Psoas muscle (tissue), 8 donors: ENCODE results near the gene IFT81. TPM values are rescaled to one million over a fixed set of nuclear protein-coding genes. Genes with fewer than 3 reads are reported as not detected.
"Not testable (repeated sequence)": the region's sequence is repeated elsewhere in the genome, so short reads cannot be mapped to it uniquely, and the experiment has no call there.

ENCODE experiments used
- ATAC-seq, 4 donors: fragments of 200-7000 bp; cut with Tn5 transposase; one replicate each; pipeline ENCODE4 v1.9.1; 2020; ENCODE audit warnings: moderate library complexity in 3 of 4, mild to moderate bottlenecking in 2 of 4
- DNase-seq, 2 donors: peaks; one replicate each; pipeline ENCODE4 v3.0.0-alpha.2; 2020
- H3K27ac ChIP-seq: fragments of 200-600 bp; one replicate; pipeline ENCODE4 v1.8.0; 2022
- H3K27me3 ChIP-seq, 3 donors: fragments of 200-600 bp in 1 of 3; one replicate each; pipeline versions ENCODE4 v1.6.1 to v1.8.0; 2013 to 2022; ENCODE audit warnings: low read length in 2 of 3, mild to moderate bottlenecking in 2 of 3, moderate library complexity in 1 of 3; ENCODE audit not compliant: insufficient read depth in 3 of 3
- H3K36me3 ChIP-seq, 2 donors: fragments of 200-600 bp in 1 of 2; one replicate each; pipeline versions ENCODE4 v1.6.1 to v1.8.0; 2013 to 2022; ENCODE audit warnings: low read depth in 1 of 2, mild to moderate bottlenecking in 1 of 2, moderate library complexity in 1 of 2; ENCODE audit not compliant: insufficient read depth in 1 of 2
- H3K4me1 ChIP-seq: fragments of 200-600 bp; one replicate; pipeline ENCODE4 v1.8.0; 2022
- H3K4me3 ChIP-seq: fragments of 200-600 bp; one replicate; pipeline ENCODE4 v1.8.0; 2022; ENCODE audit warnings: mild to moderate bottlenecking
- H3K9me3 ChIP-seq: fragments of 200-600 bp; one replicate; pipeline ENCODE4 v1.8.0; 2022
- WGBS, 3 donors: extraction: QIAGEN DNeasy Blood & Tissue Kit; methylation state at CpG; one replicate each; pipeline versions ENCODE4 v1.1.6 to v1.1.7; 2013; 5-methylcytosine and 5-hydroxymethylcytosine counted together
- intact Hi-C, 2 donors: fragments of 100-400 bp; cut with DNase I; formaldehyde crosslinking; loops; one replicate each; pipeline versions ENCODE4 v1.11.0 to v1.14.2; 2022
- polyA plus RNA-seq, 3 donors: library from polyadenylated mRNA; stranded (reverse); fragments of 200-250 nt; gene quantifications; one replicate each; pipeline ENCODE4 v1.2.3, GENCODE V29; 2013
- total RNA-seq, 4 donors: library from RNA; stranded (reverse); fragmentation: NEBNext Ultra II Directional in 2 of 4; extraction: Animal tissue kit (Norgen Biotek cat#: 25700) in 2 of 4; gene quantifications; one replicate each; pipeline versions ENCODE4 v1.2.1 to v1.2.4, GENCODE V29; 2021 to 2023
- TF ChIP-seq, protein P1 (sequence below): fragments of 200-600 bp; IDR thresholded peaks from one replicate; pipeline ENCODE4 v1.8.0; 2022; ENCODE audit warnings: antibody characterized with exemption
- donor health status: healthy with polysubstance abuse.
- donor health status: DM: no; HTN: no; CAD: no; lungs with moderate emphysema.
- donor health status: Bipolar disorder and iron deficiency.
- donor health status: healthy.
- donor health status: DM: yes; HTN: yes; CAD: no.
- donor health status: DM: no; HTN: no; CAD: no.
- donor health status: DM: no; HTN: no; CAD: no.
- donor health status: DM: yes; HTN: yes; CAD: no.

Gene IFT81
- total and polyA plus RNA-seq, 7 donors: 2.5 to 9.6 (median 4.9) TPM

DNA sequence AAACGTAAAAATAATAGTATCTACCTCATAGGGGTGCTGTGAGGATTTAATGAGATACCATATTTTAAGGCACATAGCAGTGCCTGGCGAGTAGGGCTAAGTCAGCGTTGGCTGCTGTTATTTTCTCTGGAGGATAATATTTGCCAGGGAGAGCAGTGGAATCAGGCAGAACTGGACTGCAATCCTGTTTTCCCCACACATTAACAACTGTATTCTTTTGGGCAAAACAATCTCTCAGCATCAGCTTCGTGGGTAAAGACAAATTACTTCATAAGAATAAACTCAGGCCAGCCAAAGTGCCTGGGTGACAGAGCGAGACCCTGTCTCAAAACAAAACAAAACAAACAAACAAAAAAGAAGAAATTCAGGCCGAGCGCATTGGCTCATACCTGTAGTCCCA is 127.2 kb downstream of the IFT81 start:
- intact Hi-C loops: no loop called here
- TF ChIP-seq, protein P1, sequence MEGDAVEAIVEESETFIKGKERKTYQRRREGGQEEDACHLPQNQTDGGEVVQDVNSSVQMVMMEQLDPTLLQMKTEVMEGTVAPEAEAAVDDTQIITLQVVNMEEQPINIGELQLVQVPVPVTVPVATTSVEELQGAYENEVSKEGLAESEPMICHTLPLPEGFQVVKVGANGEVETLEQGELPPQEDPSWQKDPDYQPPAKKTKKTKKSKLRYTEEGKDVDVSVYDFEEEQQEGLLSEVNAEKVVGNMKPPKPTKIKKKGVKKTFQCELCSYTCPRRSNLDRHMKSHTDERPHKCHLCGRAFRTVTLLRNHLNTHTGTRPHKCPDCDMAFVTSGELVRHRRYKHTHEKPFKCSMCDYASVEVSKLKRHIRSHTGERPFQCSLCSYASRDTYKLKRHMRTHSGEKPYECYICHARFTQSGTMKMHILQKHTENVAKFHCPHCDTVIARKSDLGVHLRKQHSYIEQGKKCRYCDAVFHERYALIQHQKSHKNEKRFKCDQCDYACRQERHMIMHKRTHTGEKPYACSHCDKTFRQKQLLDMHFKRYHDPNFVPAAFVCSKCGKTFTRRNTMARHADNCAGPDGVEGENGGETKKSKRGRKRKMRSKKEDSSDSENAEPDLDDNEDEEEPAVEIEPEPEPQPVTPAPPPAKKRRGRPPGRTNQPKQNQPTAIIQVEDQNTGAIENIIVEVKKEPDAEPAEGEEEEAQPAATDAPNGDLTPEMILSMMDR: no peak

DNA sequence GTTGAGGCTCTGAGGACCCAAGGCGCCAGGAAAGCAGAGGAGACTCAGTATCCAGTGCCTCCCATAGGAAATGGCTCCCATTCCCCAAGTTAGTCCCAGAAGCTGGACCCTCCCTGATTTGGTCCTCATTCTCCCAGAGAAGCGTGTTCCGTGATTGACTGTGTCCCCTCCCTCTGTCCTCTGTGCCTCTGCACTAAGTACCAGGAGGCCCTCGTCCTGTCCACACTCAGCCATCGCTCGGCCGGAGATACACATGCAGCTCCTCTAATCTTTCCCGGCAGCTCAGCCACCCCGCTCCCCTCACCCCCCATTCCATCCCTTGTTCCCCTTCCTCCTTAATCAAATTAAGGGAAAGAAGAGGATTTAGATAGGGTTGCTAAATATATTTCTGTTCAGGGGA is 128.6 kb downstream of the IFT81 start:
- intact Hi-C loops: no loop called here
- no peaks in the 10 kb centered on the region for H3K27me3 ChIP-seq
- no peaks in the 10 kb centered on the region for H3K36me3 ChIP-seq
- peaks cover 42% of the 10 kb centered on the region for H3K4me1 ChIP-seq
- DNase-seq (no peak), ATAC-seq (no peak)
- TF ChIP-seq, protein P1: no peak
- no peaks in the 10 kb centered on the region for H3K9me3 ChIP-seq
- no peak overlapping the region for H3K4me3 ChIP-seq
- 62 to 82% (median 74%) methylated on average over 9 of the region's 9 CpGs for WGBS, 3 donors
- peak overlapping the region; percentile 63 for H3K27ac ChIP-seq

More for the DNA sequence above, 127.2 kb downstream of the IFT81 start:
- H3K4me1 ChIP-seq: peaks cover 50% of the 10 kb centered on the region
- peak overlapping the region; percentile 66 for H3K27ac ChIP-seq
- no peaks in the 10 kb centered on the region for H3K9me3 ChIP-seq
- no peak for DNase-seq
- 70 to 79% (median 79%) methylated on average over 7 of the region's 7 CpGs for WGBS, 3 donors
- ATAC-seq: no peak
- no peak overlapping the region for H3K4me3 ChIP-seq
- H3K27me3 ChIP-seq: no peaks in the 10 kb centered on the region
- no peaks in the 10 kb centered on the region for H3K36me3 ChIP-seq

DNA sequence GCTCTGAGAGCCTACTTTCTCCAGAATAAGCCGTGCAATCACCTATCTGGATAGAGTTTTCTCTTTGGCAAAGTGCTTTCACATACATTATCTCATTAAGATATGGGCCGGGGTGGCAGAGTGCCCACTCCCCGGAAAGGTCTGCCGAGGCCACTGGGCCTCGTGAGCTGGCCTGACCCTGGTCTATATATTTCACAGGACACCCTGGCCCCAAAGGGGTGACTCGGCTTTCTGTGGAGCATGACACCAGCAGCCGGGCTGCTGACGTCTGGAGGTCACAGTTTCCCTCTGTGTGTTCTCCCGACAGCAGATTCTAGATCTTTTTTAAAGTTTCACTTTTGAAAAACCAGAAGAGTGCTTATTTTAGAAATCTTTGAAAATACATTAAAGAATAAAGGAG is 129.0 kb downstream of the IFT81 start:
- 17 to 24% (median 21%) methylated on average over 9 of the region's 9 CpGs for WGBS, 3 donors
- Histone ChIP-seq H3K4me3 (no peak overlapping the region), H3K36me3 (no peaks in the 10 kb centered on the region), H3K9me3 (no peaks in the 10 kb centered on the region), H3K4me1 (peaks cover 39% of the 10 kb centered on the region), H3K27me3 (no peaks in the 10 kb centered on the region), H3K27ac (peak overlapping the region; percentile 63)
- intact Hi-C loops: no loop called here
- TF ChIP-seq, protein P1: no peak
- DNase-seq (peak; percentile 59 to 81), ATAC-seq (peak; percentile 60 to 81 (median 68))

DNA sequence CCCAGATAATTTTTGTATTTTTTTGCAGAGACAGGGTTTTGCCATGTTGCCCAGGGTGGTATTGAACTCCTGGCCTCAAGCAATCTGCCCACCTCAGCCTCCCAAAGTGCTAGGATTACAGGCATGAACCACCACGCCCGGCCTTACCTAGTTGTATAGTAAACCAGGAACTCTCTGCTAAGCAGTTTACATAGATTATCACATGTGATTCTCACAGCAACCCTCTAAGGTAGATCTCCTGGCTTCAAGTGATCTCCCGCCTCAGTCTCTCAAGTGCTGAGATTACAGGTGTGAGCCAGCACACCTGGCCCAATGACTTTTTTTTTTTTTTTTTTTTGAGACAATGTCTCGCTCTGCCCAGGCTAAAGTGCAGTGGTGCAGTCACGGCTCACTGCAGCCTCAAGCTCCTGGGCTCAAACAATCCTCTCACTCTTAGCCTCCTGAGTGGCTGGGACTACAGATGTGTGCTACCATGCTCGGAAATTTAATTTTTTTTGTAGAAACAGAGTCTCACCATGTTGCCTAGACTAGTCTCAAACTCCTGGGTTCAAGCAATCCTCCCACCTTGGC is 130.9 kb downstream of the IFT81 start:
- H3K9me3 ChIP-seq: no peaks in the 10 kb centered on the region
- no peaks in the 10 kb centered on the region for H3K36me3 ChIP-seq
- no peak overlapping the region for H3K27ac ChIP-seq
- ATAC-seq (no peak), DNase-seq (no peak)
- H3K4me1 ChIP-seq: peaks cover 23% of the 10 kb centered on the region
- intact Hi-C loops: no loop called here
- WGBS, 3 donors: 98 to 99% (median 99%) methylated on average over 6 of the region's 6 CpGs
- TF ChIP-seq, protein P1: no peak
- H3K4me3 ChIP-seq: no peak overlapping the region
- H3K27me3 ChIP-seq: no peaks in the 10 kb centered on the region

DNA sequence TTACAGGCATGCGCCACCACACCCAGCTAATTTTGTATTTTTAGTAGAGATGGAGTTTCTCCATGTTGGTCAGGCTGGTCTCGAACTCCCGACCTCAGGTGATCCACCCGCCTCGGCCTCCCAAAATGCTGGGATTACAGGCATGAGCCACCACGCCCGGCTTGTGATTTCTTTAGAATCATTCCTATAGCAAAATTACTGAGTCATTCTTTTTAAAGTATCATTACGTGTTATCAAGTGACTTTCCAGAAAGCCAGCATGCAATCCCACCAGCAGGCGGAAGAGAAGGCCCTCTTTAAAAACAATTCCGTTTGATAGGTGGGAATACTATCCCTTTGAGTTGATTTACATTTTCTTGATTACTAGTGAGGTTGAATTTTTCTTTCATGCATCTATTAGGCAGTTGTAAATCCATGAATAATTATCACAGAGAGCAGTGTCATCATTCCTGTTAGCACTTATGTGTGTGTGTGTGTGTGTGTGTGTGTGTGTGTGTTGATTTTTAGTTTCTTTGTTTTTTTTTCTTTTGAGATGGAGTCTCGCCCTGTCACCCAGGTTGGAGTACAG is 131.8 kb downstream of the IFT81 start:
- H3K4me3 ChIP-seq, H3K9me3 ChIP-seq, ATAC-seq, intact Hi-C loops, DNase-seq, H3K27me3 ChIP-seq, H3K27ac ChIP-seq, H3K36me3 ChIP-seq: not testable (repeated sequence)
- H3K4me1 ChIP-seq: peaks cover 18% of the 10 kb centered on the region
- WGBS, 3 donors: 93 to 98% (median 95%) methylated on average over 9 to 11 of the region's 11 CpGs
